Measurements from ENCODE around the gene DLGAP4. TPM values are rescaled to one million over a fixed set of nuclear protein-coding genes. Genes with fewer than 3 reads are reported as not detected.

The DLGAP4 gene
- polyA plus RNA-seq, 1 of the 3 experiments (the other 2 are of a cell fraction), result 31.2 TPM

DNA sequence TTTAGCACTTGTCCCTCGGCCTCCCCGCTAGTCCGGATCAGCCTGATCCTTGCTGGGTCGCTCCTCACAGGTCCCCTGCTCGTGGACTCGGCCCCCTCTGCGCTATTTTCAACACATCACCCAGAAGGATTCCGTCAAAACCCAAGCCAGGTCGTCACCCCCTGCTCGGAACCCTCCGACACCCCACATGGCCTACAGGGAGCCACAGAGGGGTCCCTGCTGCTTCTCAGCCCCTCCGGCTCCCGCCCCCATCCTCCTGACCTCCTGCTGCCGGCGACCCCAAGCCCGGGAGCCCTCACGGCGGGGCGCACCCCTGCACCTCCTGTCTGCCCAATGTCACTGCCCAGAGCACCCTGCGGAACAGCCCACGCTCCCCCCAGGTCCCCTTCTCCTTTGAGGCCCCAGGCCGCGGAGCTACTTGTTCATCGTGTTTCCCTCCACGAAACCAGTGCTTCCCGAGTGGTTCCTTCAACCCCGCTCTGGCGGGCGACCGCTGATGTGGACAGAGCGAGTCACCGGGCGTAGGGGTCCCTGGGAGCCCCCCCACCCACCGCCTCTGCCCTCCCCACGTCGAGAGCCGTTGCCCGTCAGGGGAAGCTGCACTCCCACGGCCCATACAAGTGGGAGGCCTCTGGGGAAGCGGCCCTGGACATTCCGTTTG lies 234.5 kb downstream of the DLGAP4 start (continued):
- TF ChIP-seq, protein P1, sequence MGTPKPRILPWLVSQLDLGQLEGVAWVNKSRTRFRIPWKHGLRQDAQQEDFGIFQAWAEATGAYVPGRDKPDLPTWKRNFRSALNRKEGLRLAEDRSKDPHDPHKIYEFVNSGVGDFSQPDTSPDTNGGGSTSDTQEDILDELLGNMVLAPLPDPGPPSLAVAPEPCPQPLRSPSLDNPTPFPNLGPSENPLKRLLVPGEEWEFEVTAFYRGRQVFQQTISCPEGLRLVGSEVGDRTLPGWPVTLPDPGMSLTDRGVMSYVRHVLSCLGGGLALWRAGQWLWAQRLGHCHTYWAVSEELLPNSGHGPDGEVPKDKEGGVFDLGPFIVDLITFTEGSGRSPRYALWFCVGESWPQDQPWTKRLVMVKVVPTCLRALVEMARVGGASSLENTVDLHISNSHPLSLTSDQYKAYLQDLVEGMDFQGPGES (IDR thresholded peaks at IDR 0.05; ENCODE audit: low read depth, low read length), result no peak
- no peak for TF ChIP-seq FOXM1 (IDR thresholded peaks at IDR 0.05; ENCODE audit: low read depth)
- TF ChIP-seq CHD2 (IDR thresholded peaks at IDR 0.05; ENCODE audit: low read length, partially characterized antibody), result no peak
- no peak for TF ChIP-seq ELF1 (IDR thresholded peaks at IDR 0.05)
- TF ChIP-seq RCOR1 (IDR thresholded peaks at IDR 0.05; ENCODE audit: low read length), result no peak
- no peak for TF ChIP-seq TAF1 (IDR thresholded peaks at IDR 0.05; ENCODE audit: borderline replicate concordance, low read depth, low read length)

DNA sequence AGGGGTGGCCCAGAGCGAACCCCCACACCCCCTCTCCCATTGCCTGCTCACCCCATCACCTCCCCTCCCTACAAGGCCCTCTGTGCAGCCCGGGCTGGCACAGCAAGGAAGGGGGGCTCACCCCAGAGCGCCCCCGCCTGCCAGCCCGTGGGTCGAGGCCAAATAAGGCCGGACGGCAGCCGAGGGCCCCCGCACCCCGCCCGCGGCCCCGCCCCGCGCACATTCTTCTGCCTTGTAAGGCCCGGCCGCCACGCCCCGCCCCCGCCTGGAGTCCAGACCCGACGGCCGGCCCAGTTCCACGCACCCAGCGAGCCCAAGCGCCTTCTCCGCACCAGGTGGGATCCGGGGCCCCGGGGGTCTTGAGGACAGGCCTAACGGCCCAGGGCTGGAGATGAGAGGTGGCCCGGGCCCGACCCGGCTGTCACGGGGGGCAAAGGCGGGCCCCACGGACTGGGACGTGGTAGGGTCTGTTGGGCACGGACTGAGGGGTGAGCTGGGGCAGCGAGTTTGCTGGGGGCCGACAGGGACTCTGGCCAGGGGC lies 235.2 kb downstream of the DLGAP4 start, which contains the start of gene MYL9:
MYL9 (plus strand) TSS at position 293 of the 541 bp plus-strand sequence. CDS start 3,366 bp downstream, outside the sequence.
- Histone ChIP-seq H3K27me3 (ENCODE audit: insufficient read depth) (no peaks in the 10 kb centered on the region), H3K79me2 (ENCODE audit: insufficient read depth) (no peaks in the 10 kb centered on the region), H3K4me3 (ENCODE audit: low read depth in 2 of 2, low read length in 1 of 2) (no peak within 1 kb of the TSS; a peak in 1 of 4 replicates), H3K9me3 (no peaks in the 10 kb centered on the region), H3K9me2 (no peaks in the 10 kb centered on the region), H4K20me1 (ENCODE audit: insufficient read depth) (no peaks in the 10 kb centered on the region), H3K4me2 (no peak within 1 kb of the TSS), H3F3A (replicated peaks; ENCODE audit: insufficient read depth) (peaks cover 10% of the 10 kb centered on the region), H3K27ac (ENCODE audit: low read depth in 2 of 2, low read length in 1 of 2) (no peak within 1 kb of the TSS), H3K9ac (no peak within 1 kb of the TSS), H2AFZ (ENCODE audit: low read depth) (no peak within 1 kb of the TSS), H3K4me1 (ENCODE audit: control insufficient read depth in 1 of 2, insufficient read depth in 2 of 2, low read depth in 1 of 2, low read length in 1 of 2) (peaks cover 0 to 8% of the 10 kb centered on the region in 2 experiments; a peak in 2 of 4 replicates), H3K36me3 (replicated peaks in 1 of 2; ENCODE audit: control insufficient read depth in 1 of 2, insufficient read depth in 2 of 2, low read length in 1 of 2) (no peaks in the 10 kb centered on the region)
- TF ChIP-seq RAD21 (IDR thresholded peaks at IDR 0.05; ENCODE audit: low read length), result no peak
- TF ChIP-seq CHD2 (IDR thresholded peaks at IDR 0.05; ENCODE audit: low read length, partially characterized antibody), result no peak
- DNase-seq, result no peak
- POLR2A ChIA-PET, result no interaction called here
- WGBS (ENCODE audit: low lambda C conversion rate), result 84% methylated on average over 30 of the region's 41 CpGs
- CTCF ChIA-PET, result interaction anchor here (1.3 kb wide), 1 partner anchor 64 kb away, joined by 3 read pairs; the partner anchor contains the start of gene RAB5IF

DNA sequence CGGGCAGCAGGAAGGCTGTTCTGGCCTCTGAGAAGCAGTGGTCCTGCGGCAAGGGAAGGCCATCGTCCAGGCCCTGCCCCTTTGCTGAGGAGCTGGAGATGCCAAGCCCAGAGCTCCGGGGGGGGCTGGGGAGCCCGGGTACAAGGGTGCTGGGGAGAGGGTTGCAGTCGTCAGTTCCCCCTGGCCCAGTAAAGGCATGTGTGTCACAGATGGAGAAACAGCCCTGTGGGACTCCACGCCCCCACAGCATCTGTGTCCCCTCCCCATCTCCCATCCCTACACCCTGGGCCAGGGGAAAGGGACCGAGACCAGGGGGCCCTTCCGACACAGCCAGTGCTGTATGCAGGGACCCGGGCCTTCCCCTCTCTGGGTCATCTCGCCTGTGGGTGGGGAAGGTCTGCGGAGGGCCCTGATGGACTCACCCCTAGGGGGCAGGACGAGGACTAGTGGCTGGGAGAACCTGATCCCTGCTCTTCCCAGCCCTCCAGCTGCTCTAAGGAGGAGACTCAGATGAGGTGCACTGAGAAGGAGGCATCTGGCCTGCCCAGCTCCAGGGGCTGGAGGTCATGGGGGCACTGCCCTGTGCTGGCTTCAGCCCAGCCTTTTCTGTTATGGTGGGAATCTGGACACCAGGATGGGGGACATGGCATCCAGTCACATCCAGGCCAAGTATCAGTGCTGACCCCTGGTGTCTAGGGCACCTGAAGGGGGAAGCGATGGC lies 235.8 kb downstream of the DLGAP4 start:
- H3K4me2 ChIP-seq, result no peak overlapping the region
- peak; percentile 55 for DNase-seq
- no peaks in the 10 kb centered on the region for H3K9me2 ChIP-seq
- peaks cover 0 to 8% of the 10 kb centered on the region in 2 experiments; a peak in 2 of 4 replicates for H3K4me1 ChIP-seq (ENCODE audit: control insufficient read depth in 1 of 2, insufficient read depth in 2 of 2, low read depth in 1 of 2, low read length in 1 of 2)
- H3K9ac ChIP-seq, result no peak overlapping the region
- CTCF ChIA-PET, result interaction anchor here (0.6 to 1.3 kb wide), 3 partner anchors 8 to 63 kb away, joined by 3 read pairs; partner anchors contain the start of gene RAB5IF
- POLR2A ChIA-PET, result no interaction called here
- no peaks in the 10 kb centered on the region for H3K79me2 ChIP-seq (ENCODE audit: insufficient read depth)
- 53% methylated on average over 8 of the region's 14 CpGs for WGBS (ENCODE audit: low lambda C conversion rate)
- no peaks in the 10 kb centered on the region for H3K9me3 ChIP-seq
- no peaks in the 10 kb centered on the region for H3K36me3 ChIP-seq (replicated peaks in 1 of 2; ENCODE audit: control insufficient read depth in 1 of 2, insufficient read depth in 2 of 2, low read length in 1 of 2)
- no peaks in the 10 kb centered on the region for H3K27me3 ChIP-seq (ENCODE audit: insufficient read depth)
- H4K20me1 ChIP-seq (ENCODE audit: insufficient read depth), result no peaks in the 10 kb centered on the region
- peaks cover 10% of the 10 kb centered on the region for H3F3A ChIP-seq (replicated peaks; ENCODE audit: insufficient read depth)
- no peak overlapping the region for H2AFZ ChIP-seq (ENCODE audit: low read depth)
- TF ChIP-seq, protein P2, sequence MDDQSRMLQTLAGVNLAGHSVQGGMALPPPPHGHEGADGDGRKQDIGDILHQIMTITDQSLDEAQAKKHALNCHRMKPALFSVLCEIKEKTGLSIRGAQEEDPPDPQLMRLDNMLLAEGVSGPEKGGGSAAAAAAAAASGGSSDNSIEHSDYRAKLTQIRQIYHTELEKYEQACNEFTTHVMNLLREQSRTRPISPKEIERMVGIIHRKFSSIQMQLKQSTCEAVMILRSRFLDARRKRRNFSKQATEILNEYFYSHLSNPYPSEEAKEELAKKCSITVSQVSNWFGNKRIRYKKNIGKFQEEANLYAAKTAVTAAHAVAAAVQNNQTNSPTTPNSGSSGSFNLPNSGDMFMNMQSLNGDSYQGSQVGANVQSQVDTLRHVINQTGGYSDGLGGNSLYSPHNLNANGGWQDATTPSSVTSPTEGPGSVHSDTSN (IDR thresholded peaks at IDR 0.05), result no peak
- TF ChIP-seq FOSL2 (IDR thresholded peaks at IDR 0.05; ENCODE audit: borderline replicate concordance, low read depth) (no peak), YY1 (IDR thresholded peaks at IDR 0.05; ENCODE audit: low read depth) (no peak)
- TF ChIP-seq, protein P3, sequence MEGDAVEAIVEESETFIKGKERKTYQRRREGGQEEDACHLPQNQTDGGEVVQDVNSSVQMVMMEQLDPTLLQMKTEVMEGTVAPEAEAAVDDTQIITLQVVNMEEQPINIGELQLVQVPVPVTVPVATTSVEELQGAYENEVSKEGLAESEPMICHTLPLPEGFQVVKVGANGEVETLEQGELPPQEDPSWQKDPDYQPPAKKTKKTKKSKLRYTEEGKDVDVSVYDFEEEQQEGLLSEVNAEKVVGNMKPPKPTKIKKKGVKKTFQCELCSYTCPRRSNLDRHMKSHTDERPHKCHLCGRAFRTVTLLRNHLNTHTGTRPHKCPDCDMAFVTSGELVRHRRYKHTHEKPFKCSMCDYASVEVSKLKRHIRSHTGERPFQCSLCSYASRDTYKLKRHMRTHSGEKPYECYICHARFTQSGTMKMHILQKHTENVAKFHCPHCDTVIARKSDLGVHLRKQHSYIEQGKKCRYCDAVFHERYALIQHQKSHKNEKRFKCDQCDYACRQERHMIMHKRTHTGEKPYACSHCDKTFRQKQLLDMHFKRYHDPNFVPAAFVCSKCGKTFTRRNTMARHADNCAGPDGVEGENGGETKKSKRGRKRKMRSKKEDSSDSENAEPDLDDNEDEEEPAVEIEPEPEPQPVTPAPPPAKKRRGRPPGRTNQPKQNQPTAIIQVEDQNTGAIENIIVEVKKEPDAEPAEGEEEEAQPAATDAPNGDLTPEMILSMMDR (IDR thresholded peaks at IDR 0.05), result peak; percentile 35; the same call in 1 of the 2 replicates
- no peak overlapping the region for H3K27ac ChIP-seq (ENCODE audit: low read depth in 2 of 2, low read length in 1 of 2)
- H3K4me3 ChIP-seq (ENCODE audit: low read depth in 2 of 2, low read length in 1 of 2), result no peak overlapping the region; a peak in 1 of 4 replicates

Data from SK-N-SH (cell line).